Stimulated activated naive CD8-positive, alpha-beta T cell treated with anti-CD3 and anti-CD28 coated beads, Interleukin-15, Interleukin-2, amounts not matched to agents 100 ng/mL and 50 ng/mL, for 24 hours (primary cell): ENCODE data around the gene DCTD.
A peak's percentile ranks its signal among the peaks of the same experiment; 100 is the strongest.
"Not testable (repeated sequence)": the region's sequence is repeated elsewhere in the genome, so short reads cannot be mapped to it uniquely, and the experiment has no call there.

Experiments
- H3K27ac Mint-ChIP-seq: one replicate; pipeline ENCODE4 v1.8.0; 2021; ENCODE audit warnings: mild to moderate bottlenecking, mixed read lengths
- H3K27me3 Mint-ChIP-seq: one replicate; pipeline ENCODE4 v1.8.0; 2021; ENCODE audit warnings: mixed read lengths
- H3K36me3 Mint-ChIP-seq: one replicate; pipeline ENCODE4 v1.8.0; 2021; ENCODE audit warnings: low read depth, mixed read lengths
- H3K4me1 Mint-ChIP-seq: one replicate; pipeline ENCODE4 v1.8.0; 2021; ENCODE audit warnings: low read depth, mixed read lengths
- H3K4me3 Mint-ChIP-seq: one replicate; pipeline ENCODE4 v1.8.0; 2021; ENCODE audit warnings: mild to moderate bottlenecking, mixed read lengths
- H3K9me3 Mint-ChIP-seq: one replicate; pipeline ENCODE4 v1.8.0; 2021; ENCODE audit warnings: mixed read lengths

DCTD gene

DNA sequence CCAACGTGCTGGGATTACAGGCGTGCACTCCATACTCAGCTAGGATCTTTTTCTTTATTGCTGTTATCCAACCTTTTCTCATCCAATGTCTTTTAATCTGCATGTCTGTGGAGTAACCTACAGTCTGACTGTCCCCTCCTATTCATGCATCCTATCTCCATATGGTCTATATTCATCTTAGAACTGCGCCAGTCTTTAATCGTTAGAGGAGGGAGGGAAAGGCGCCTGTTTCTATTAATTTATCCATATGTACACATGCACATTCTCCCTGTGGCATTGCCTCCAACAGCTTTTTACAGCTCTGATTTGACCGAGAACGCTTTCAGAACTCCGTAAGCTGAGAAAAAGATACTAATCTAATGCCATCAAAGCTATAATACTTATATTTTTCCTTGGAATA is 9.8 kb downstream of the DCTD start:
- H3K36me3 Mint-ChIP-seq = peaks cover 83% of the 10 kb centered on the region
- H3K4me3 Mint-ChIP-seq = no peak overlapping the region
- H3K9me3 Mint-ChIP-seq = no peaks in the 10 kb centered on the region
- H3K27ac Mint-ChIP-seq = no peak overlapping the region
- H3K27me3 Mint-ChIP-seq = no peaks in the 10 kb centered on the region
- peaks cover 26% of the 10 kb centered on the region for H3K4me1 Mint-ChIP-seq

DNA sequence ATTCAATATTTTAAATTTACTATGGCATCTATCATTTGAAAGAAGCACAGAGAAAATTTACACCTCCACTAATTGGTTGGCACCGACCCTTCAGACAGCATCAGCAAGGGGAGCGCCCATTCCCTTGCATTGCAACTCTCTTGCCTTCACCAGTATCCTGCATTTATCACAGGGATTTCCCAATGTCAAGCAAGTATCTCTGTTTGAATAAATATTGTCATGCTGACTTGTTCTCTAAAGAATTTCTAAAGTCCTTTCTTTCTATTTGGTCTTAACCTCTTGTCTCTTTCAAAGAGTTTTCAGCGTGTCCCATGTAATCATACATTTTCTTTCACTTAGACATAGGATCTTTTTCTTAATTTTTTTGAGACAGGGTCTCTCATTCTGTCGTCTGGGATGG is 10.4 kb downstream of the DCTD start:
- H3K27me3 Mint-ChIP-seq = no peaks in the 10 kb centered on the region
- H3K36me3 Mint-ChIP-seq = peaks cover 83% of the 10 kb centered on the region
- no peak overlapping the region for H3K4me3 Mint-ChIP-seq
- H3K4me1 Mint-ChIP-seq = peaks cover 22% of the 10 kb centered on the region
- H3K9me3 Mint-ChIP-seq = no peaks in the 10 kb centered on the region
- no peak overlapping the region for H3K27ac Mint-ChIP-seq

DNA sequence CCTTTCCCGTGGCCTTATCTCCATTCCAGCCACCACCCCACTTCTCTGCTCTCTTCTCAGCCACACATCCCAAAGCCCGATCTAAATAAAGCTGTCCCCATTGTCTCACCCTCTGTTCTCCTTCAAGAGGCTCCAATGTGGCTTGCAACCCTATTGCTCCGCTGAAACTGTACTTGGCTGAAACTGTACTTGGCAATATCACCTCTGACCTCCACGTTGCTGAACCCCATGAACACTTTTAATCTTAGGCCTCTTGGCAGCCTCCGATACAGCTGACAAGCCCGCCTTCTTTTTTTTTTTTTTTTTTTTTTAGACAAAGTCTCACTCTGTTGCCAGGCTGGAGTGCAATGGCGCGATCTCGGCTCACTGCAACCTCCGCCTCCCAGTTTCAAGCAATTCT is 12.1 kb downstream of the DCTD start:
- Mint-ChIP-seq H3K4me3 (no peak overlapping the region), H3K9me3 (no peaks in the 10 kb centered on the region), H3K27me3 (no peaks in the 10 kb centered on the region), H3K4me1 (peaks cover 9% of the 10 kb centered on the region), H3K36me3 (peaks cover 80% of the 10 kb centered on the region), H3K27ac (peak overlapping the region; percentile 22)

DNA sequence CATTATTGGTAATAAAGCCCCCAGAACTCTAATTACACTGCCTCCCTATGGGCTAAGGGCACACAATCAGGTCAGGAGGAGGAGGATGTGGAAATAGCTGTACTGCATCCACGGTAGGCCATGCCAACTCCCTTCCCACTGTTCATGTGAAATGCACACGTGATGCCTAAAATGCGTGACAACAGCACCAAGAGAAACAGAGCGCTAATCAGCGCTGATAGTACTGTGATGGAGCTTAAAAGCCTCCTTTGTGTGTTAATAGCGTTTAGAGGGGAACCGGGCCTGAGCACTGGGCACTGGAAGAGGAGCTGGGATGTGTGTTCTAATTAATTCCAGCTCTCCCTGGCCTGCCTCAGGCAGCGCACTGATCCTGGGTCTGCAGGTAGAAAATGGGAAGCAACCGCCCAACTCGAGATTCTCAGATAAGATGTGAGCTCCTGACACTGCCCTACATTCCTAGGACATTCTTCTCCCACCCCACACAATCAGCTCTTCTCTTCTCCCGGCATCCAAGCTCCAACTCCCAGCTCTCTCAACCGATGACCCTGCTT is 12.9 kb downstream of the DCTD start:
- peaks cover 6% of the 10 kb centered on the region for H3K4me1 Mint-ChIP-seq
- H3K27me3 Mint-ChIP-seq = no peaks in the 10 kb centered on the region
- H3K27ac Mint-ChIP-seq = no peak overlapping the region
- no peaks in the 10 kb centered on the region for H3K9me3 Mint-ChIP-seq
- peaks cover 77% of the 10 kb centered on the region for H3K36me3 Mint-ChIP-seq
- no peak overlapping the region for H3K4me3 Mint-ChIP-seq

DNA sequence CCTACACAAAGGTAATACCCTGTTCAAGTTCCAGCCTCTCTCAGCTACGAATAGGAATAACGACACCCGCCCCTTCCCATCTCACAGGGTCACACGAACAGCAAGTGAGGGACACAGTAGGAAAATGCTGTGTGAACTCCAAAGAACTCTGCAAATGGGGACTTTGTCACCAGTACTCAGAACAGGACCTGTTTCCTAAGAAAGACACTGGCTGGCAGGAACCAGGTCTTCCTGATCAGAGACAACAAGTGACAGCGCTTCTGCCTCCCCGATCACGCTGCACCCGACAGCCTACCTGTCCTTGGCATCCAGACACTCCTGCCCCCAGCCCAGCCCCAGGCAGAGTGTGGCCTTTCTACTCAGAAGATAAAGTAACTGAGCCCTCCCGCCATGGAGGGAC is 14.2 kb downstream of the DCTD start:
- Mint-ChIP-seq H3K36me3 (peaks cover 85% of the 10 kb centered on the region), H3K27me3 (no peaks in the 10 kb centered on the region), H3K27ac (no peak overlapping the region), H3K4me3 (no peak overlapping the region), H3K9me3 (no peaks in the 10 kb centered on the region), H3K4me1 (peaks cover 5% of the 10 kb centered on the region)

DNA sequence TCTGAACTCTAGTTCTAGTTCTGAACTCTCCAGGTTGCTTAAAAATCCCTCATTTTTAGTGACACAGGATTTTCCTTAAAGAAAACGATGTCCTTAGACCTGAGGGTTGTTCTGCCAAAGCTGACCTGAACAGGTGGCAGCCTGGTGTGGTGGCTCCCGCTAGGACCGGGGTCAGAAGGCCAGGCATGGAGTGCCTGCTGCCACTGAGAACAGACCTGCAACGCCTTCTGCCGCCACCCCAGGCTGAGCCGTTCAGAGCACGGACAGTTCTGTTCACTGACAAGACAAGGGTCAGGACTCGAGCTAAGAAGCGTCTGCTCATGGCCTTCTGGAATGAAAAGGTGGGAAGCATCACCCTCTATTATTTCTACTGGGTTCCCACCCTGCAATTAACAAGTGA is 15.8 kb downstream of the DCTD start:
- no peaks in the 10 kb centered on the region for H3K27me3 Mint-ChIP-seq
- H3K27ac Mint-ChIP-seq = no peak overlapping the region
- peaks cover 79% of the 10 kb centered on the region for H3K36me3 Mint-ChIP-seq
- H3K4me3 Mint-ChIP-seq = no peak overlapping the region
- H3K4me1 Mint-ChIP-seq = peaks cover 5% of the 10 kb centered on the region
- H3K9me3 Mint-ChIP-seq = no peaks in the 10 kb centered on the region

DNA sequence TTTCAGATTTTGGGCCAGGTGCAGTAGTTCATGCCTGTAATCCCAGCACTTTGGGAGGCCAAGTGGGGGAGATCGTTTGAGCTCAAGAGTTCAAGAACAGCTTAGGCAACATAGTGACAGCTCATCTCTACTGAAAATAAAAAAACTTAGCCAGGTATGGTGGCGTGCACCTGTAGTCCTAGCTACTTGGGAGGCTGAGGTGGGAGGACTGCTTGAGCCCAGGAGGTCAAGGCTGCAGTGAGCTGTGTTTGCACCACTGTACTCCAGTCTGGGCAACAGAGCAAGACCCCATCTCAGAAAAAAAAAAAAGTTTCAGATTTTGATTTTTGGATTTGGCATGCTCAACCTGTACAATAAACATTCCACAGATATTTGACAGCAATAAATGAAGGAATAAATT is 17.2 kb downstream of the DCTD start:
- not testable (repeated sequence) for H3K27me3 Mint-ChIP-seq, H3K9me3 Mint-ChIP-seq, H3K4me1 Mint-ChIP-seq, H3K4me3 Mint-ChIP-seq, H3K27ac Mint-ChIP-seq
- peaks cover 81% of the 10 kb centered on the region for H3K36me3 Mint-ChIP-seq

DNA sequence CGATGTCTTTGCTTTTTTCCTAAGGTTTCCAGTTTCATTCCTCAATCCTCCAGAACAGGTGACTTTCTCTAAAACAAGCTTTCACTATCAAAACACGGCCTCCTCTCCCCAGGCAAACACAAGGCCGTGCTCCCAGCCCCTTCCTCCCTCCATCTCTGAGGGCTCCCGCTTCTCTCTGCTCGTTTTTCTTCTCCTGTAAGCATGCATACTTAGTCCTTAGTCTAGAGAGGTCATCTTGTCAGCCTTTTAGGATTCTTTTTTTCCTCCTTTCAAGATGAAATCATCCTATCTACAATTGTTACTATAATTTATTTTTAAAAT is 18.7 kb downstream of the DCTD start:
- H3K9me3 Mint-ChIP-seq = no peaks in the 10 kb centered on the region
- H3K27me3 Mint-ChIP-seq = no peaks in the 10 kb centered on the region
- no peaks in the 10 kb centered on the region for H3K4me1 Mint-ChIP-seq
- H3K27ac Mint-ChIP-seq = no peak overlapping the region
- no peak overlapping the region for H3K4me3 Mint-ChIP-seq
- peaks cover 80% of the 10 kb centered on the region for H3K36me3 Mint-ChIP-seq

DNA sequence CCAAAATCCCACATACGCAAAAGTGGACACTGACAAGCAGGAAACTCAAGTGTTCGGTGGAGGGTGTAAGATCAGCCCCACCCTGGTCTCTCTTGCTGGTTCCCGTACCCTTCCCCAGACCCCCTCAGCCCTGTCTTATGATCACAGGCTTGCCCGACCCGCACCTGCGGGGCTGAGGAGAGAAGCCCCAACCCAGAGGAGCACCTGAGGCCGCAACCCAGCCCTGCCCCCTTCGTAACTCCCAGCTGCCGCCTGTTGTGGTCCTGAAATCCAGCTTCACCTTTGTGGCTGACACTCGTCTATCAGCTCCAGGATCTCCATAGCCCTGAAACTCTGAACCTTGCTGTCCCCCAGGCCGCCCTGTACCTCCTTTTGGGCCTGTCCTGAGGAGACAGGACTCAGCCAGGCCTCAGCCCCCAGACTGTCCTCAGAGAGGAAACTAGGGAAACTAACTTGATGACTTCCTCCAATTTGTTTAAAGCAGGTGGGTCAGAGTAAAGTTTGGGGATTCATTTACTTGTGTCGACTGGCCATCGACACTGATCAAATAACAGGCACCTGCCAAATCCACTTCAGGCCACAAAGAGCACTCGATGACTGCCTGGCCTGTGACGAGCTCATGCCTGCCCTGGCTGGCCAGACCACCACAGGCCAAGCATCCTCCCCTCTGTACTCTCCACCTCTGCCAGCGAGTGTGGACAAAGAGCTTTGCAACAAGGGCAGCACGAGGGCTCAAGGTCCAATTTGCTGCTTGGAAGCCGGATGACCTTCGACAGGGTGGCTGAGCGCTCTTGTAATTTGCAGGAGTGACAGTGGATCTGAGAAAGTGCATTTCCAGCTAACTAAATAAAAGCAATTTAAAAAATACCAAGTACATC is 19.3 kb downstream of the DCTD start:
- Mint-ChIP-seq H3K4me3 (no peak overlapping the region), H3K27me3 (no peaks in the 10 kb centered on the region), H3K27ac (no peak overlapping the region), H3K9me3 (no peaks in the 10 kb centered on the region), H3K4me1 (no peaks in the 10 kb centered on the region), H3K36me3 (peaks cover 81% of the 10 kb centered on the region)

DNA sequence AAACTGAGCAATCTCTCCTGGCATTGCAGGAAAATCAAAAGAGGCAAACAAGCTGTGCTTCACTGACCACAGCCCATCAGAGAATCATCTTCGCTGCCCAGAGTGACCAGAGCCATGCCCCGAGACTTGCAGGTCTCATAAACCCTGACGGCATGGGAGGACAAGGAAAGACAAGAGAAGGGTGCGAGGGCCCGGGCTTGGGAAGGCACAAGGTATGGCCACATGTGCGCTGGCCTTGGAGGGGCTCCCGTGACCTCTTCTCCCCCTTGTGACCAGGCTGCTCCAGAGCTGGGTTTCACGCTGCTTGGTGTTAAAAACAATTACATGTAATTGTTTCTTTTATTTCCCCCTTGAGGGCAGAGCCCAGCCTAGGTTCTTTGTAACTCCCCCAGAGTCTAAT is 20.8 kb downstream of the DCTD start:
- H3K27ac Mint-ChIP-seq = no peak overlapping the region
- H3K27me3 Mint-ChIP-seq = no peaks in the 10 kb centered on the region
- no peaks in the 10 kb centered on the region for H3K9me3 Mint-ChIP-seq
- H3K36me3 Mint-ChIP-seq = peaks cover 87% of the 10 kb centered on the region
- no peak overlapping the region for H3K4me3 Mint-ChIP-seq
- H3K4me1 Mint-ChIP-seq = no peaks in the 10 kb centered on the region

DNA sequence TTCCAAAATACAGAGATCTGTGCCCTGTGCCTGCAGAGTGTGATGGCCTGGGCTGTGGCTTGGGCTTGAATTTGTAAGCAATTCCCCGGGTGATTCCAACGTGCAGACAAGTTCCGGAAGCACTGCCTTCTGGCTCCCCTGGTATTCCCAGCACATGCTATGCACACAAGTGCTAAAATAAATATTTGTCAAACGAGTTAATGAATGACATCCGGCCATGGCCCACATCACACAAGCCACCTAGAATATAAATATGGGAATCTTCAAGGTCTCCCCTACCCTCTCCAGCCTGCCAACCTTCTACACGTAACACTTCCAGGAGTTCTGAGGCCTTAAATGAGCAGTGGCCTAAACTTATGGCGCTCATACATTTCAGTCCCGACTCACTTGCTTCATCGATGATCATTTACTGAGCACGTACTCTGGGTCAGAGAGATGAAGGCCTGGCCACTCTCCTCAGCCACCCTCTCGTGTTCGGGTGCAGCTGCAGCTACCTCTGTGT is 21.3 kb downstream of the DCTD start:
- Mint-ChIP-seq H3K4me3 (no peak overlapping the region), H3K4me1 (no peaks in the 10 kb centered on the region), H3K36me3 (peaks cover 88% of the 10 kb centered on the region), H3K27me3 (no peaks in the 10 kb centered on the region), H3K9me3 (no peaks in the 10 kb centered on the region), H3K27ac (no peak overlapping the region)

DNA sequence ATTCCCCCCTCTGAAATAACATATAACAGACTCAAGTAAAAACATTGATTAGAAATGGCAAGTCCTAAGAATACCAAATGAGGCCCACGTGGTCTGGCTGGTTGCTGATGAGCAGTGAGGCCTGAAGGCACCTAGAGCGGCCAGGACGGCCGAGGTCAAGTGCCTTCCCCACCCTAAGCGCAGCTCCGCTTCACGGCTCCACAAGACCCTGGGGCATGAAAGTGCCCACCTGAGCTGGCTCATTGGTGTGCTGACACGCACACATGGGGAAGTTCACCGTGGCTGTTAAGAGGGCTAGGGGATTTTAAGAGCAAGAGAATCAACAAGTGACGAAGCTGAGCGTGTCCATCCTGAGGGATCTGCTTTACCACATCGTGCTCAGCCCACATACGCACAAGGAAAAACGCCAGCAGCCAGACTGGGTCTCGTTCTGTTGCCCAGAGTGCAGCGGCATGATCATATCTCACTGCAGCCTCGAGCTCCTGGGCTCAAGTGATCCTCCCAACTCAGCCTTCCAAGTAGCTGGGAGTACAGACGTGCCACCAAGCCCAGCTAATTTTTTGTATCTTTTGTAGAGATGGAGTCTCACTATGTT is 22.4 kb downstream of the DCTD start:
- H3K4me3 Mint-ChIP-seq = no peak overlapping the region
- H3K9me3 Mint-ChIP-seq = no peaks in the 10 kb centered on the region
- no peaks in the 10 kb centered on the region for H3K4me1 Mint-ChIP-seq
- H3K36me3 Mint-ChIP-seq = peaks cover 88% of the 10 kb centered on the region
- H3K27me3 Mint-ChIP-seq = no peaks in the 10 kb centered on the region
- H3K27ac Mint-ChIP-seq = no peak overlapping the region

DNA sequence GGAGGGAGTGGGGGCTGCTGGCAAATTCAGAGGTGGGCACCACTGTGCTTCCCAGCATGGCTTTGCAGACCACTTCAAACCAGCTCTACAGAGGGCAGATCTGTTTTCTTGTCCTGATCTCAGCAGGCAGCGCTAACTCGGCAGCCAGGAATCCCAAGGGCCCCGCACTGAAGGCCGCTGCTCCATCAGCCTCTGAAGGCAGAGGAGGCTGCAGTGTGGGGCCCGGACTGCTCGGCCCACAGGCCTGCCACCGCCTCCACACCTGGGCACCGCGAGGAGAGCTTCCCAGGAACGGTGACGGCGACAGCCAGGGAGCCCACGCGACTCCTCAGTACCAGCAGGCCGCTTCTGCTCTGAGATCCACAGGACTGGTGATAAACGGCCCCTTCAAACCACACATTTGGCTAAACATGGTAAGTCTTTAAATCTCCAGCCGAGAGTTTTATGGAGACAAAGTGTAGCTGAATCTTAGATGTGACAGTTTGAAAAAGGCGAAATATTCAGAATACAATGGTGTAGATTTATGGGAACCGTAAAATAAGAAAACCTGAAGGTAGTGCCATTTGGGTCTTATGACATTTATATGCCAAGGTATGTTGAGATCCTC is 23.6 kb downstream of the DCTD start:
- H3K27me3 Mint-ChIP-seq = no peaks in the 10 kb centered on the region
- H3K36me3 Mint-ChIP-seq = peaks cover 91% of the 10 kb centered on the region
- H3K9me3 Mint-ChIP-seq = no peaks in the 10 kb centered on the region

DNA sequence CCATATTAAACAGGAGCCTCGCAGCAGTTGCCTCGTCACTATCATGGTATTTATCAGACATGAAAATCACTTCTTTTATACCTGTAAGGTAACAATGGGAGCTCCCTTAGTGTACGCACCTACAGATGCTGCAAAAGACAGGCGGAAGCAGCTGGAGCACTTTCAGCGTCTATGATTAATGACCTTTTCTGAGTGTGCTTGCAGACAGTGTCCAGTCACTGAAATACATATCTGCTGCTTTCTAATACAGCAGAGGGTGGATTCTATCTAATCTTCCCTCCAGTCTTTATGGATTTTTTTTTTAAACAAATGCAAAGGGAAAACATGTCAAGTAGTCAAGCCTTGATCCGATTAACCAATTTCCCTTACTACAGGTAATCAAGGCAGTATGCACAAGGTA is 24.1 kb downstream of the DCTD start:
- H3K36me3 Mint-ChIP-seq = peaks cover 91% of the 10 kb centered on the region
- no peaks in the 10 kb centered on the region for H3K4me1 Mint-ChIP-seq
- H3K9me3 Mint-ChIP-seq = no peaks in the 10 kb centered on the region
- H3K4me3 Mint-ChIP-seq = no peak overlapping the region
- no peak overlapping the region for H3K27ac Mint-ChIP-seq
- H3K27me3 Mint-ChIP-seq = no peaks in the 10 kb centered on the region

More for the DNA sequence above, 23.6 kb downstream of the DCTD start:
- no peaks in the 10 kb centered on the region for H3K4me1 Mint-ChIP-seq
- no peak overlapping the region for H3K27ac Mint-ChIP-seq
- no peak overlapping the region for H3K4me3 Mint-ChIP-seq

DNA sequence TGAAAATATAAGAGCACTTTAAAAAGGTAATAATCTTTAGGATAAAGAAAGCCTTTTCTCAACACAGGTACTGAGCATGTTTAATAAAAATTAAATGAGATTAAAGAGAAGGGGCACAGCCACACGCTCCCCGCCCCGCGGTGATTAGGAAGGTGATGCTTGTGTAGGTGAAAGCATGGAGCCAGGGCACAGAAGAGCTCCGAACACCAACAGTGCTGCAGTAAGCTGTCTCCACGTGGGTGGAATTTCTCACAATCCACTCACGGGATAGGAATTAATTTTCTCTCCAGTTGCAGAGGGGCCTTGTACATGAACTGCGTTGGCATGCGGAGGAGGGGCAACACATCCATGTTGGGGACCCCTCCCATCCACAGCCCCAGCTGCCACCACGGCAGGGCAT is 27.0 kb downstream of the DCTD start:
- Mint-ChIP-seq H3K27ac (no peak overlapping the region), H3K9me3 (peaks cover 11% of the 10 kb centered on the region), H3K4me1 (no peaks in the 10 kb centered on the region), H3K4me3 (no peak overlapping the region), H3K27me3 (no peaks in the 10 kb centered on the region), H3K36me3 (peaks cover 98% of the 10 kb centered on the region)
